ENCODE results near the gene FLNB. TPM values are rescaled to one million over a fixed set of nuclear protein-coding genes. Genes with fewer than 3 reads are reported as not detected.

FLNB gene
- total and polyA plus RNA-seq, 2 of the 8 experiments (the other 6 are each of a cell fraction or from before 2014, with no cell fraction given) = 72.3 to 118 TPM

DNA sequence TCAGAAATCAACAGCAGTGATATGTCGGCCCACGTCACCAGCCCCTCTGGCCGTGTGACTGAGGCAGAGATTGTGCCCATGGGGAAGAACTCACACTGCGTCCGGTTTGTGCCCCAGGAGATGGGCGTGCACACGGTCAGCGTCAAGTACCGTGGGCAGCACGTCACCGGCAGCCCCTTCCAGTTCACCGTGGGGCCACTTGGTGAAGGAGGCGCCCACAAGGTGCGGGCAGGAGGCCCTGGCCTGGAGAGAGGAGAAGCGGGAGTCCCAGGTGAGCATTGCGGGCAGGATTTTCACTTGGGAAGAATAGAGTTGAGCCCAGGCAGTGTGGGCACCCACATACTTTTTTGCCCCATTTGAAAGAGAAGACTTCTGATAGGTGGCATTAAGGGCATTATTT is 145.1 kb downstream of the FLNB start (continued):
- TF ChIP-seq TAF7 (optimal IDR thresholded peaks at IDR 0.05; ENCODE audit: borderline replicate concordance, low read depth, low read length) (no peak), KDM5A (IDR thresholded peaks at IDR 0.05; ENCODE audit: low read length) (no peak), HDAC2 (IDR thresholded peaks at IDR 0.05; ENCODE audit: borderline replicate concordance in 1 of 2, low read depth in 2 of 2, low read length in 2 of 2) (no peak), YY1 (IDR thresholded peaks at IDR 0.05; ENCODE audit: low read depth, low read length) (no peak), RNF2 (IDR thresholded peaks at IDR 0.05; ENCODE audit: borderline replicate concordance, low read depth, low read length, missing control alignments, poor library complexity, severe bottlenecking) (no peak), HDAC6 (IDR thresholded peaks at IDR 0.05; ENCODE audit: low read depth, low read length) (no peak), BACH1 (IDR thresholded peaks at IDR 0.05; ENCODE audit: low read length) (no peak), RAD21 (IDR thresholded peaks at IDR 0.05 in 1 of 2, conservative IDR thresholded peaks at IDR 0.05 in 1 of 2; ENCODE audit: low read depth in 2 of 2, low read length in 2 of 2) (no peak), POLR2A (IDR thresholded peaks at IDR 0.05; ENCODE audit: control extremely low read depth in 1 of 2, low read depth in 2 of 2, low read length in 2 of 2) (no peak)
